Stimulated activated CD4-positive, alpha-beta T cell treated with anti-CD3 and anti-CD28 coated beads, Interleukin-4, amount 100 ng/mL, for 48 hours (primary cell): ENCODE data around the gene SLC4A1AP.
A peak's percentile ranks its signal among the peaks of the same experiment; 100 is the strongest.

ENCODE experiments used
- DNase-seq, 2 donors: peaks; one replicate each; pipeline ENCODE4 v3.0.0-alpha.2; 2020; ENCODE audit warnings: low read depth in 2 of 2

Gene SLC4A1AP

GRCh38 chr2:27702302-27702701, 38.6 kb downstream of the SLC4A1AP start:
- DNase-seq = no peak

GRCh38 chr2:27703638-27704341, 40.1 kb downstream of the SLC4A1AP start:
- DNase-seq = peak; percentile 79 to 86

DNA sequence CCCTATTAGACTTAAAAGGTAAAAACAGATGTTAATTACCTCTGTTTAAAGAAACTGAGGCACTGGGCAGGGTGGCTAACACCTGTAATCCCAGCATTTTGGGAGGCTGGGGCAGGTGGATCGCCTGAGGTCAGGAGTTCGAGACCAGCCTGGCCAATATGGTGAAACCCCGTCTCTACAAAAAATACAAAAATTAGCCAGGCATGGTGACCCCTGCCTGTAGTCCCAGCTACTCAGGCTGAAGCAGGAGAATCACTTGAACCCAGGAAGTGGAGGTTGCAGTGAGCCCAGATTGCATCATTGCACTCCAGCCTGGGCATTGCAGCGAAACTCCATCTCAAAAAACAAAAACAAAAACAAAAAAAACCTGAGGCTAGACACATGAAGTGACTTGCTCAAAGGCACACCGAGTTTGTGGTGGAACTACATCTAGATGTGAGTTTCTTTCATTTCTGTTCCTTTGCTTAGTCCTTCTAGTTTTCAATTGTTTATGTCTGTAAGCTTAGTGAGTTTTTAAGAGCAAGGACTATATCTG, 40.7 kb downstream of the SLC4A1AP start:
- DNase-seq = no peak

GRCh38 chr2:27705851-27706622, 42.3 kb downstream of the SLC4A1AP start:
- DNase-seq = no peak

- no peak for DNase-seq
Observed at GRCh38 chr2:27707462-27708256, 44.0 kb downstream of the SLC4A1AP start.

DNA sequence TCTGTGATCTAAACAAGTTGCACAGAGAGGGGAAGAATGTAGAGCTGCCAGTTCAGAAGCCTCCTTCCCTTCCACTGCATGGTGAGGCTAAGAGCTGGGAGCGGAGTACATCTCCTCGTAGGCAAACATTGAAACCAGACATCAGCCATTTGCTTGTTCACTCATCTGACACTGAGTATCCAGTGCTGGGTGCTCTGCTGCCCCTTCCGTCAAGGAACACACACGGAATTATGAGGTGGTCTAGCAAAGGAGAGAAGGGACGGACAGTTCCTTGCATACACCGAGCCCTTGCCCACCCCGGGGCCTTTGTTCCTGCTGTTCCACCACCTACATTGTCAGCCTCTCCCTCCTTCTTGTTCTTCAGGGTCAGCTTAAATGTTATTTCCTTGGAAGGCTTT, 44.6 kb downstream of the SLC4A1AP start:
- DNase-seq = no peak

DNA sequence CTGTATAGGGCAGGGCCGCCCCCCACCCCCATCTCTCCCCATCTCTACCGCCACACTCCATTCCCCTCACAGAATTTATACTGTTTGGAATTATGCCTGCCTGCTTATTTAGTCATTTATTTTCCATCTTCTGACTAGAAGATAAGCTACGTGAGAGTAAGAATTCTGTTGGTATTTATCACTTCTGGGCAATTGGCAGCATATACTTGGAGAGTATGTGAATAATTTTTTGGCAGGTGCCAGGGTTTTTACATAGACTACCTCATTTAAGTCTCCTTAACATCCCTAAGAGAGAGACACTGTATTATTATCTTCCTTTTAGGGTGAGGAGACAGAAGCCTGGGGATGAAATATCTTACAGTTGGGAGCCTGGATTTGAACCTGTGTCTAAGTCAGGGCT, 45.0 kb downstream of the SLC4A1AP start:
- no peak for DNase-seq

DNA sequence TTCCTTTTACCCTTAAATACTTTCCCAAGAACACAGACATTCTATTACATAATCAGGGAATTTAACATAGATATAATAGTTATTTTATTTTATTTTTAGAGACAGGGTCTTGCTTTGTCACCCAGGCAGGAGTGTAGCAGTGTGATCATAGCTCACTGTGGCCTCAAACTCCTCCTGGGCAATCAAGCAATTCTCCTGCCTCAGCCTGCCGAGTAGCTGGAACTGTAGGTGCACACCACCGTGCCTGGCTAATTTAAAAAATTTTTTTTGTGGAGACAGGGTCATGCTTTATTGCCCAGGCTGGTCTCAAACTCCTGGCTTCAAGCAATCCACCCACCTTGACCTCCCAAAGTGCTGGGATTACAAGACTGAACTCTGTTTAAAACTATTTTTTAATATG, 45.6 kb downstream of the SLC4A1AP start:
- DNase-seq = no peak

DNA sequence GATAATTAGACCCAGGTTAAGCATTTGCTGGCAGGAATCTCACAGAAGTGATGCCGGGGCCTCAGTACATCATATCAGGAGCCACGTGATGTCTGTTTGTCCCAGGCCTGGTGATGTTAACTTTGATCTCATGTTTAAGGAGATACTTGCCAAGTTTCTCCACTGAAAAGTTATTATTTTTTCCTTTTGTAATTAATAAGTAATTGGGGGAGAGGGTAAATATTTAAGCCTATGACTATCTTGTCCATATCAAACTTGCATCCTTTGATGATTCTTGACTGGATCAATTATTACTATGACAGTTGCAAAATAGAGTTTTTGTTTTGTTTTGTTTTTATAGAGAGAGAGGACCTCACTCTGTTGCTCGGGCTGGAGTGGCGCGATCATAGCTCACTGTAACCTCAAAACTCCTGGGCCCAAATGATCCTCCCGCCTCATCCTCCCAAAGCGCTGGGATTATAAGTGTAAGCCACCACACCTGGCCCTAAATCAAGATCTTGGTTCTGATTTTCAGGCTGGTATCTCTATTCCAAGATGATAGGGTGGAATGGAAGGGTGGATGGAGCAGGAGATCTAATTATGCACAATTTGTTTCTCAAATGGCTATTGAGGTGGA, 46.4 kb downstream of the SLC4A1AP start:
- no peak for DNase-seq

GRCh38 chr2:27710640-27711430, 47.1 kb downstream of the SLC4A1AP start:
- no peak for DNase-seq

- DNase-seq = no peak
Observed at GRCh38 chr2:27711804-27712203, 48.1 kb downstream of the SLC4A1AP start.

GRCh38 chr2:27712522-27712921, 48.8 kb downstream of the SLC4A1AP start:
- no peak for DNase-seq

DNA sequence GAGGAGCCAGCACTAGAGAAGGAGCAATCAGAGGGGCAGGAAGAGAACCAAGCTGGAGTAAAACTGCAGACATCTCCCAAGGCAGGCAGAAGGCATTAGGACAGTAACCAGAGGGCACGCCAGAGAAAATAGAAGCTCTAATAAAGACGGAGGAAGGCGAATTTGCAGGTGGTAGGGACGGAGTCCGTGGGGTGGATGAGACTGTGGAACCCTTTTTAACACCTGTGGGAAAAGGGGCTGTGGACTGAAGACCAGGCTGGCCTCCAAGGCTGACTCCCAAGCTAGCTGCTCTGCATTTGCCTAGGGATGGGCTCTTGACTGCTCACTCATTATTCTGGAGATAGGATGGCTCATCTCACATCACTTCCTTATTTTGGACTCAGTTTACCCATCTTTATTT, 49.5 kb downstream of the SLC4A1AP start:
- no peak for DNase-seq

DNA sequence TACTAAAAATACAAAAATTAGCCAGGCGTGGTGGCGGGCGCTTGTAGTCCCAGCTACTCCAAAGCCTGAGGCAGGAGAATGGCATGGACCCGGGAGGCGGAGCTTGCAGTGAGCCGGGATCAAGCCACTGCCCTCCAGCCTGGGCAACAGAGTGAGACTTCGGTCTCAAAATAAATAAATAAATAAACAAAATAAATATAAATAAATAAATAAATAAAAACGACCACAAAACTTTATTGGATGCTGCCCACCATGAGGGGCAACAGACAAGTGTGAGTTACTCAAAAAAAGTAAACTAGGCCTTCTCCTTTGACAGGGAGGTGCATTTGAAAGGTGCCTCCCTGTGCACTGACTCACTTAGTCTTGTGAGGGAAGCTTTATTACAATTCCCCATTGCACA, 50.4 kb downstream of the SLC4A1AP start:
- no peak for DNase-seq

DNA sequence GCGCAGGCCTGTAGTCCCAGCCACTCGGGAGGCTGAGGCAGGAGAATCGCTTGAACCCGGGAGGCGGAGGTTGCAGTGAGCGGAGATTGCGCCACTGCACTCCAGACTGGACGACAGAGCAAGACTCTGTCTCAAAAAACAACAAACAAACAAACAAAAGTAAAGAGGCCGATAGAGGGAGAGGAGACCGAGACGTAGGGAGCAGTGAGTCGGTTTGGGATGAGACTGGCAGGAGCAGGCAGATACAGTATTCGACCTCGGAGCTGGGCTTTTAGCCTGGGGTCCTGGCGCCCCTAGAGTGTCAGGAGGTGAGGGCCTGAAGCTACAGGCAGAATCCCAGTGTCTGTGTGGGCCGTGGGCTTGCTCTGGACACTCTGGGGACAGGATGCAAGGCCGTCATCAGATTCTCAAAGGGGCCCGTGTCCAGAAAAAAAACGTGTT, 51.2 kb downstream of the SLC4A1AP start:
- DNase-seq = no peak

DNA sequence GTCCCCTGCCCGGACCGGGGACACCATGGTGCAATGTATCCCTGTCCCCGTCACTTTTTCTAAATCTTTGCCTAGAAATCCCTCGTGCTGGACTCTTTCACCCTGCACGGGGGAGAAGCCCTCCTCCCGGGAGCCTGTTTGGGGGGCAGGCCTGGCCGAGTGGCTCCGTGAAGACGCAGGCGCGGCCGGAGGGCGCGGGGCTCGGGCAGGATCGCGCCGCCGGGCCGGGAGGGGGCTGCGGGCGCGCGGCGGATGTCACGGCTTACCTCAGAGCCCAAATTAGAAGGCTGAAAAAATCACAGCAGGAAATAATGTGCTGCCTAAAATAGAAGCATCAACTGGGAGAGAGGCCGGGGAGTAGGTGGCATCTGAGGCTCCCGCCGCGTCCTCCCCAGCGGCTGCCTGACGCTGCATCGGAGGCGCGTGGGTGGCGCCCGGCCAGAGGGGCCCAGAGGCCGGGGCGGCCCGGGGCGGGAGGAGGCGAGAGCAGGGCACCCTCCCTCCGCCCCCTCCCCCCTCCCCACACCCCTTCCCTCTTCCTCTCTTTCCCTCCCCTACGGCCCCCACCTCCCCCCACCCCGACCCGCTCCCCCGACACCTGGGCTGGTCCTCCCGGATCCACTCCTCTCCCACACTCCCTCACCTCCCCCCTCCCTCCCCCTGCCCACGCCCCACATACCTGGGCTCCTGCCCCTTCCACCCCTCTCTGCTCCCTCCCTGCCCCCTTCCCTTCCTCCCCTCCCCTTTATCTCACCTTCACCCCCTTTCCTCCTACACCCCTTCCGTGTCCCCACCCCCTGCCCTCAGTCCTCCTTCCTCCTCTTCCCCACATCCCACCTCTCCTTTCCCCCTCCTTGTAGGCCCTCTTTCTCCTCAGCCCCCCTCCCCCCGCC, 51.9 kb downstream of the SLC4A1AP start:
- peak in 1 of 2 donors; percentile 26 for DNase-seq

DNA sequence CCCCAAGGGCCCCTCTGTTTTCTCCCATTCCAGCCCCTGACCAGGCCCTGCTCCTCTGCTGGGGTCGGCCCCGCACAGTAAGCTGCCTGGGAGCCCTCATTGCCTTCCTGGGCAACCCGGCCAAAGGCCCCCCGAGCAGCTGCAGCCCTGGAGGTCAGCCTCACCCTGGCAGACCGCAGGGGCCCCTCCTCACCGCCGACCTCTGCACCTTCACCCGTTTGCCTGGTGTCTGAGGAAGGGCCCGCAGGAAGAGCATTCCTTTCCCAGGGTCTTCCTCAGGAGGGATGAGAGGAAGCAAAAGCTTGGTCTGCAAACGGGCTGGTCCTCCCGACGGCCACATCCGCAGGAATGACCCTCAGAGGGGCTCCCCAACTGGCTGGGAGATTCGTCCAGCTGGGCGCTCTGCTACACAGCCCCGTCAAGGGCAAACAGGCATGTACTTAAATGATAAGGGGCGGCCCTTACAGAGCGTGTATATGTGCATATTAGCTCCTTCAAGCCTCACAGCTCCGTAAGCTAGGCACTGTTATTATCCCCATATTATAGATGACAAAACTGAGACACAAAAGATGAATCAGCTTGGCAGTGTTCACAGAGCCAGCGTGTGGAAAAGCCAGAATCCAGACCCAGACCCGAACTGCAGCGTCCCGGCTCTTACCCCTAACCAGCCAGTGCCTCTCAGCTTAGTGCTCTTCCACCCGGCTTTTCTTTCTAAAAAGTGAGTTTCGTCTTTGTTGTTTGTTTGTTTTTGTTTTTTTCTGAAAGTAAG, 52.8 kb downstream of the SLC4A1AP start:
- DNase-seq = no peak

- peak in 1 of 2 donors; percentile 12 for DNase-seq
Observed at GRCh38 chr2:27717070-27717795, 53.5 kb downstream of the SLC4A1AP start.
